Upper lobe of right lung (tissue), 1 donor: ENCODE measurements around the gene YPEL2. TPM values are rescaled to one million over a fixed set of nuclear protein-coding genes. Genes with fewer than 3 reads are reported as not detected.

Experiments
- ATAC-seq: fragments of 200-7000 bp; cut with Tn5 transposase; one replicate; pipeline ENCODE4 v1.9.1; 2020; ENCODE audit warnings: mild to moderate bottlenecking, moderate library complexity
- DNase-seq: peaks from one replicate; pipeline ENCODE4 v3.0.0-alpha.2; 2020
- H3K27ac ChIP-seq: fragments of 200-600 bp; one replicate; pipeline ENCODE4 v1.8.0; 2022
- H3K27me3 ChIP-seq: fragments of 200-600 bp; one replicate; pipeline ENCODE4 v1.8.0; 2022; ENCODE audit warnings: mild to moderate bottlenecking
- H3K36me3 ChIP-seq: fragments of 200-600 bp; one replicate; pipeline ENCODE4 v1.8.0; 2022
- H3K4me1 ChIP-seq: fragments of 200-600 bp; one replicate; pipeline ENCODE4 v1.8.0; 2022
- H3K4me3 ChIP-seq: fragments of 200-600 bp; one replicate; pipeline ENCODE4 v1.8.0; 2022; ENCODE audit warnings: mild to moderate bottlenecking
- H3K9me3 ChIP-seq: fragments of 200-600 bp; one replicate; pipeline ENCODE4 v1.8.0; 2022
- CTCF ChIP-seq: fragments of 200-600 bp; IDR thresholded peaks from one replicate; pipeline ENCODE4 v1.8.0; 2022; ENCODE audit warnings: antibody characterized with exemption
- intact Hi-C: fragments of 100-400 bp; cut with DNase I; formaldehyde crosslinking; loops from one replicate; pipeline ENCODE4 v1.11.0; 2022
- total RNA-seq: library from RNA; stranded (reverse); fragmentation: NEBNext Ultra II Directional; extraction: Animal tissue kit (Norgen Biotek cat#: 25700); gene quantifications from one replicate; pipeline ENCODE4 v1.2.1, GENCODE V29; 2021
- donor health status: DM: no; HTN: yes; CAD: no; lungs with severe emphysema.

The YPEL2 gene
- total RNA-seq, 1 donor from 2014 or later = 19.6 TPM

GRCh38 chr17:59432657-59433056 is 101.2 kb downstream of the YPEL2 start:
- no peaks in the 10 kb centered on the region for H3K27me3 ChIP-seq
- H3K36me3 ChIP-seq = no peaks in the 10 kb centered on the region
- DNase-seq = no peak
- intact Hi-C loops = loop anchor here (10.0 kb wide), 1 partner anchor 98 kb away; the partner anchor contains the start of gene YPEL2
- no peak overlapping the region for H3K4me3 ChIP-seq
- H3K9me3 ChIP-seq = no peaks in the 10 kb centered on the region
- ATAC-seq = no peak
- no peak for TF ChIP-seq CTCF
- H3K4me1 ChIP-seq = peaks cover 14% of the 10 kb centered on the region
- no peak overlapping the region for H3K27ac ChIP-seq

GRCh38 chr17:59433586-59433985 is 102.1 kb downstream of the YPEL2 start:
- H3K4me3 ChIP-seq = no peak overlapping the region
- ATAC-seq = no peak
- H3K4me1 ChIP-seq = peaks cover 5% of the 10 kb centered on the region
- no peak for DNase-seq
- no peaks in the 10 kb centered on the region for H3K9me3 ChIP-seq
- no peaks in the 10 kb centered on the region for H3K36me3 ChIP-seq
- intact Hi-C loops = loop anchor here (10.0 kb wide), 1 partner anchor 99 kb away; the partner anchor contains the start of gene YPEL2
- H3K27ac ChIP-seq = no peak overlapping the region
- no peaks in the 10 kb centered on the region for H3K27me3 ChIP-seq
- TF ChIP-seq CTCF = no peak

GRCh38 chr17:59434429-59434828 is 103.0 kb downstream of the YPEL2 start:
- H3K4me3 ChIP-seq = no peak overlapping the region
- no peak for ATAC-seq
- no peak for DNase-seq
- no peak overlapping the region for H3K27ac ChIP-seq
- H3K36me3 ChIP-seq = no peaks in the 10 kb centered on the region
- no peaks in the 10 kb centered on the region for H3K9me3 ChIP-seq
- peaks cover 5% of the 10 kb centered on the region for H3K4me1 ChIP-seq
- no peaks in the 10 kb centered on the region for H3K27me3 ChIP-seq
- no peak for TF ChIP-seq CTCF
- intact Hi-C loops = loop anchor here (10.0 kb wide), 1 partner anchor 100 kb away; the partner anchor contains the start of gene YPEL2

- ATAC-seq = no peak
These were observed 103.8 kb downstream of the YPEL2 start for GRCh38 chr17:59435238-59435637.

GRCh38 chr17:59436900-59437299 is 105.4 kb downstream of the YPEL2 start:
- H3K27me3 ChIP-seq = no peaks in the 10 kb centered on the region
- intact Hi-C loops = loop anchor here (10.0 kb wide), 1 partner anchor 102 kb away; the partner anchor contains the start of gene YPEL2
- DNase-seq (no peak), ATAC-seq (no peak)
- H3K9me3 ChIP-seq = no peaks in the 10 kb centered on the region
- TF ChIP-seq CTCF = no peak
- peaks cover 25% of the 10 kb centered on the region for H3K4me1 ChIP-seq
- H3K4me3 ChIP-seq = no peak overlapping the region
- H3K36me3 ChIP-seq = no peaks in the 10 kb centered on the region
- H3K27ac ChIP-seq = no peak overlapping the region

More at GRCh38 chr17:59435238-59435637, 103.8 kb downstream of the YPEL2 start:
- no peaks in the 10 kb centered on the region for H3K36me3 ChIP-seq
- no peaks in the 10 kb centered on the region for H3K27me3 ChIP-seq
- no peak for DNase-seq
- H3K9me3 ChIP-seq = no peaks in the 10 kb centered on the region
- H3K4me1 ChIP-seq = peaks cover 14% of the 10 kb centered on the region
- intact Hi-C loops = loop anchor here (10.0 kb wide), 1 partner anchor 100 kb away; the partner anchor contains the start of gene YPEL2
- no peak overlapping the region for H3K4me3 ChIP-seq
- no peak for TF ChIP-seq CTCF
- no peak overlapping the region for H3K27ac ChIP-seq
